HG02973 (cell line): Measurements from ENCODE around the gene RAB3GAP1.
"Not testable (repeated sequence)": the region's sequence is repeated elsewhere in the genome, so short reads cannot be mapped to it uniquely, and the experiment has no call there.

Experiments used
- ATAC-seq: cut with Tn5 transposase; IDR thresholded peaks from one replicate; pipeline ENCODE4 v1.9.1; 2021; ENCODE audit warnings: moderate library complexity; ENCODE audit not compliant: unreplicated experiment

Gene RAB3GAP1

DNA sequence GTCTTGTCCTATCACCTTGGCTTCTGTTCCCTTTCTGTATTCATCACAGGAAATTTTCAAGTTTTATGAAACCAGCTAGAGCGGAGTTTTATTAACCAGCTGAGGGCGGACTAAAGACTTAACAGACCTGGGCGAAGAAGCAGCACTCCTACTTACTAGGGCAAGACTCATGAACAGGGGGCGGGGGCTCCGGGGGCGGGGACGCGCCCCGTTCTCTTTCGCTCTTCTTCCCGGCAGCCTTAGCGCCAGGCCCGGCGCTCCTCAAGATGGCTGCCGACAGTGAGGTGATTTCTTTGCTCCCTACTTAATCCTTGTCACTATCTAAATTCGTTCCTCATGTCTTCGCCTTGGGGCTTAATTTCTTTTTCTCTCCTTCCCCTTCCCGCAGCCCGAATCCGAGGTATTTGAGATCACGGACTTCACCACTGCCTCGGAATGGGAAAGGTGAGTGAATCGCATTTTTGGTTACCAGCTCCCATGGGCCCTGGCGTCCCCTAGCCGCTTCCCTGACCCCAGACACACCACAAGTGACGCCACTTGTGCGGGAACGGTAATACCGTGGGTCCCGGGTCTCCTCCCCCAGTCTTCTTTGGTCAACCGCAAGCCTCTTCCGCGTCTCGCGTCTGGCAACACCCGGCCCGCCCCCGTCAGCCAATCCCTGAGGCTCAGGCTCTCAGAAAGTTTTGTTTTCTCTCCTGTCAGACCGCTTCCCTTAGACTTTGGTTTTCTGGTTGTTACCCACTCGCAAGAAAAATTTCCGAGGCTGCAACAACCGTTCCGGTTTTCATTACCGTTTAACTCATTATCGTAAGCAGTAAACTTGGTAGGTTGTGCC, at the start of gene RAB3GAP1:
RAB3GAP1 (plus strand) TSS at position 251 of the 835 bp plus-strand sequence; CDS start at position 267, 16 bp downstream.
- ATAC-seq, result peak; percentile 79

DNA sequence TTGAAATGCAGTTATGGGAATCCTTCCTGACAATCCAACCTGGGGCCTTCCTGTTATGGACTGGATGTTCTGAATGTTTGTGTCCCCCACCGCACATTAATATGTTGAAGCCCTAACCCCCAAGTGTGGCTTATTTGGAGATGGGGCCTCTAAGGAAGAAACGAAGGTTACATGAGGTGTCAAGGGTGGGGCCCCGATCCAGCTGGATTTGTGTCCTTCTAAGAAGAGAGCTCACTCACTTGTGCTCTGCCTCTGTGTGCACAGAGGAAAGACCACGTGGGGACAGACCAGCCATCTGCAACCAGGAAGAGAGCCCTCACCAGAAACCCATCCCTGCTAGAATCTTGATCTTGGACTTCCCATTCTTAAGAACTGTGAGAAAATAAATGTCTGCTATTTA, 49.3 kb upstream of the RAB3GAP1 start:
- no peak for ATAC-seq

DNA sequence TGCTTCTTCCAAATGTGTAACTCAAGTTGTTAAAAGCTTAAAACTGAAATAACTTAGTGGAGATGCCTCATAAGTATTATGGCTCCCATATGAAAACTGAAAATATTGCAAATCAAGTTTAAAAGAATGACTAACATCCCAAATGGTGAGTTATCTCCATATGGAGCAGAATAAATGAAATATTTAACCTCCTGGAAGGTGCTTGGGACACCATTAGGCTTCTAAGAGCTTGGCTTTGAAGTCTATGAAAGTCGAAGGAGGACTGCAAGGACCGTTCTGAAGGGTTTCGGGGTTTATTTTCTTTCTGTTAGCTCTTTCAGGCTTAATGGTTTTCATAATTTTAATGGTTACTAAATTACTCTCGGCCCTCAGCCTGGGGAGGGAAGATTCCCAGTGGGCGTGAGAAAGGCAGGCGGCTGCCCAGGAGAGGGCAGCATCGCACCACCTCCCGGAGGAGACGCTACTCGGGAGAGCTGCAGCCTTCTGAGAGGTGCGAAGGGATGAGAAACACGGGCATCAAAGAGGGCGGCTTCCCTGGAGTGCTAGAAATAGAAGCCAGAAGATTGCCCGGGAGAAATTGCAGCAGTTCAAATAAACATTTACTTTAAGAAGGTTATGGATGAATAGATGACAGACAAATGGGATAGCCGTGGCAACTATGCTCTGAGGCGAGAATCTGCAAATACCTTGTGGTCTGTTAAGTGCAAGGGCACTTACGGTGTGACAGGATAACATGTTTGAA, 47.9 kb upstream of the RAB3GAP1 start:
- ATAC-seq, result peak; percentile 92

DNA sequence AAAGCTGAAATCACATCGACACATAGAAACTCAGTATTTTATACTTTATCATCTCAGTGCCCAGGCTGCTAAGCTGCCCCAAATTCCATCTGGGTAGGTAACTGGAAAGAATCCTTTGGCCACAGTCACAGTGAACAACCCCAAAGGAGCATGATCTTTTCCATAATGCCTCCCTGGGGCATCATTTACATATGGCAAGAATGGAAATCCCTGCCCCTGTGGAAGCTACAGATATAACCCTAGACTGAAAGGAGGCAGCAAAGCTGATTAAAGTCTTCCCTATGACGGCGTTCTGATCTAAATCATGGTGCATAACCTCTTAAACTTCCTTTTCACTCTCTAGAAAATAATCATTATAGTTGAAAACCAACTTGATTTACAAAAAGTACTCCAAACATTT, 46.3 kb upstream of the RAB3GAP1 start:
- no peak for ATAC-seq

DNA sequence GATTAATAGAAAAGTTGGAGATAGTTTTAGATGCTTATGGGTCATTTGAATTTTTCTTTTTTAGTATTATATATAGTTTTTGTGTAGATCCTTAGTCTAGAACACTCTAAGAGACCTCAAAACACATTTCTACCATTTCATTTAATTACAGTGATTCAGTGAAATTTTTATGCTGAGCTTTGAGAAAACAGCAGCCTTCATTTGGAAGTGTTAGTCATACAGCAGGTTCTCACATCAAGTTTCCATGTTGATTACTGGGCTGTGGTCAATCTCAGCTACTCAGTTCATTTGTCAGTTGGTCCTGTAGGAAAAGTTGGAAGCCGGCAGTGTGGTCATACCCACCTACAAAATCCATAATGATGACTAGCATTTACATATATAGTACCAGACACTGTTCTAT, 42.8 kb upstream of the RAB3GAP1 start:
- ATAC-seq, result no peak

DNA sequence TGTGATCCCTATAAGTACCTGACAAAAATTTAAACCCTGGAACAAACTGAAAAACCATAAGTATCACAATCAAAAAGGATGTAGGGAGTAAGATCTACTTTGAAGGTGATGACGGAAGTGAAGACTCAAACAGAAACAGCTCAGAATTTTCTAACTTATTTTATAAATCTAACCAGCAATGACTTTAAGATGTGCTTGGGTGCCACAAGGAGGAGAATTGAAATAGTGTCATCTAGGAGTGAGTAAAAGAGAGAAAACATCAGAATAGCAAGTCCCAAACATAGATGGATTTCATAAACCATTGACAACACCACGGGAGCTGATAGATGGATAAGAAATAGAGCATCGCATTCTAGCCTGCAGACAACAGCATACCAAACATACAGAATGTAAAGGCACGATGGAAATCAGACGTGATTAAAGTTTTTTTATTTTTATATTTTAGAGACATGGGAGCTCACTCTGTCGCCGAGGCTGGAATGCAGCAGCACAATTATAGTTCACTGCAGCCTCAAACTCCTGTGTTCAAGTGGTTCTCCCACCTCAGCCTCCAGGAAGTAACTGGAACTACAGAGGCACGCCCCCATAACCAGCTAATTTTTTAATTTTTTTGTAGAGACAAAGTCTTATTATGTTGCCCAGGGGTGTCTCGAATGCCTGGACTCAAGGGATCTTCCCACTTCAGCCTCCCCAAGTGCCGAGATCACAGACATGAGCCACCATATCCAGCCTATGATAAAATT, 41.7 kb upstream of the RAB3GAP1 start:
- no peak for ATAC-seq

DNA sequence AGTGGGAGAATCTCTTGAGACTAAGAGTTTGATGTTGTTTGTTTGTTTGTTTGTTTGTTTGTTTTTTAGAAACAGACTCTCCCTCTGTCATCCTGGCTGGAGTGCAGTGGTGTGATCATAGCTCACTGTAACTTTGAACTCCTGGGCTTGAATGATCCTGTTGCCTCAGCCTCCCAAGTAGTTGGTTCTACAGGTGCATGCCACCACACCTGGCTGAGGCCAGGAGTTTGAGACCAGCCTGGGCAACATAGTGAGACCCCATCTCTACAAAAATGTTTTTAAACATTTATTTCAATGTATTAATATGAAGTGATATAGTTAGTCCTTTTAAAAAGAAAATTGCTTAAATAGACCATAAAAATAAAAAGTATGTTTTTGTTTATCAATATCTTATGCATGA, 40.5 kb upstream of the RAB3GAP1 start:
- ATAC-seq, result no peak

DNA sequence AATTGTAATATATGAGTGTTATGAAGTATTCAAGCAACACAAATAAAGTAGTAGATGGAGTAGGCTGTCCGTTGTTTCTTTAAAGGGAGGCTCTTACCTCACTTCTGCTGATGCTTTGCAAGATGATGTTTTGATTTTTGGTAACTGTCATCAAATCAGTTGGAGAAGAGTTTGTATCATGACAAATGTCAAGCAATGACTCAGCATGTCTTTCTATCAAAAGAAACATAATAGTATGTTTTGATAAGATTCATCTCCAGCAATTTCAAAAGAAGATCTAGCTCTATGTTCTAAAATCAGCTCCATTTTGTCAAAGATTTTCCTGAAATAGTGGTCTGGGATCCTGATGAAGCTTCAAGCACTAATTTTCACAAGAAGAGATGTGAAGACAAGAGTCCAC, 30.5 kb upstream of the RAB3GAP1 start:
- ATAC-seq, result no peak

DNA sequence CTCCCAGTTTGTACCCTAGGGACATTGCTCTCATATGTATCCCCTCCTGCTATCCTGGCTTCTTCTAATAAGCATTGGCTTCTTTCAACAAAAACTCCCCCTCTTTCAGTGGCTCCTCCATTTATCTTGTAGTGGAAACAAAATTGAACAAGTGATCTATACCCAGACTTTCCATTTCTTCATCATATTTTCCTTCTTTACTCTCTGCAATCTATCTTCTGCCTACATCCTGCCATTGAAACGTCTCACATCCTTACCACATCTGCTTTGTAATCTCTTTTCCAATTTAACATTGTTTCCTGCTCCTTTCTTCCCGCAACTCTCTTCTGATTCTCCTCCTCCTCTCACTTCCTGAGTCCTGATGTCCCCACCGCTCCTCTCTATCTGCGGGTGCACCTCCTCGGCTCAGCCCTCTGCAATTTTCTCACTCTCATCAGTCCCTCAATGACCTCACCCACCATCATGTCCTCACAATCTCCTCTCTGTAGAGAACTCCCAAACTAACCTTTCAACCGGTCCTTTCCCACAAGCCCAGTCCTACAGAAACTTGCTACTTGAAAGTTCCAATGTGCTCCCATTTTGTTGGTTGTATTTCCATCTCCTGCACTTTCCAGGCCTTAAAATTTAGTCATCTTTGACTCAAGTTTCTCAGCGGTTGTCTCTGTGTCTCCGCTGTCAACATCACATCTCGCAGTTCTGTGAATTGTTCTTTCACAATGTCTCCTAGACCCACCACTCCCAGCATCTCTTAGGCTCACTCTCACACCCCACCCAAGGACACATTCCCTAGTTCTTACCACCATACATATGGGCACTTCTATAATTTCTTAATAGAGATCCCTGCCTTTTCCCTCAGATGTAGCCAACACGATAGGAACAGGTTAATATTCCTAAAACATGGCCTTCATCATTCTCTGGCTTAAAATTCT, 28.9 kb upstream of the RAB3GAP1 start:
- ATAC-seq, result no peak

DNA sequence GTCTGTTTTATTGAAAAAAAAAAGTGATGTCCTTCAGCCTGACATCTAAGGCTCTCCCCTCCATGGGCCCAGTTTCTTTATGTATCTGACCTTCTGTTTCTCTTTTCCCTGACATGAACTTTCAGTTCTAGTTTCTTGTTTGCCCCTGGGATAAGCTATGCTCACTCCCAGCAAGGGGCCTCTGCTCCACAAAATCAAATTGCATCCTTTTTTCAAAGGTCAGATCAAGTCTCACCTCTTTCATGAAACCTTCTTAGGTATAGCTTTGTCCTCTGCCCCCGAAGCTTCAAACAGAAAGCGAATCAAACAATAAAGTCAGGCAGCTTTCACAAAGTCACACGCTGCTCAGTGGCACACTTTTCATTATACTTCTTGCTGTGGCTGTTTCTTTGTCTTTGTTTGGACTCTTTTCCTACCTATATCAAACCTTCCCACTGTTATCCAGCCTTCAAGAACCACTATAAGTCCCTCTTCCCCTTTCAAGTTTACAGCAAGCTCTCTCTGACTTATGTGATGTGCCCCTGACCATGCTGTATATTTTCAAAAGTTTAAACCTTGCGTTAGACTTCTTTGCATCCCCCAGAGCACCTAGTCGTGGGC, 28.1 kb upstream of the RAB3GAP1 start:
- ATAC-seq, result no peak

DNA sequence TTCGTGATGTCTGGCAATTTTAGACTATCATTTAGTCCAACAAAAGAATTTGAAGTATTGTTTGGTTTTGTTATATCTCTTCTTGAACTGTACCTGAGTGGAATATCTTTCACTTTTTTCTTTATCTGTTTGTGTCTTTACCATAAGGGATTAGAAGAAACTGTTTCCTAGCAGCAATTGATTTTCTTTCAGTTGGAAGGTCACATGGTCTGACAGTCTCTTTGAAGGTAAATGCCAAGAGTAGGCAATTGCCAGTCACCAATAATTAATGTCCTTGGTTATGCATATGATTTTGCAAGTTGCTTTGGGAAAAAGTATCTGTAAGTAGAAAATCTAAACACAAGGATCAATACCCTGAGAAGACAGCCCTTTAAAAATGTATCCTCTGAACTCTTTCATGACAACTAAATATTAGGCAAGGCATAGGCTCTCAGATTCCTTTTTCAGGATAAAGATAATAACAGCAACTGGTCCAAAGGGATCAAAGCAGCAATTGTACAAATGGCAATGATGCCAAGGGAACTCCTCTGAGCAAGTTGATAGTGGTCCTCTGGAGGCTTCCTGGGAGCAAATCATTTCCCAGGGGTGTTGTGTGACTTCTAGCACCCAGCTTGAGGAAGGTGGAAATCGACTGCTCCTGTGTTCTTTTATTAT, 22.5 kb upstream of the RAB3GAP1 start:
- no peak for ATAC-seq

DNA sequence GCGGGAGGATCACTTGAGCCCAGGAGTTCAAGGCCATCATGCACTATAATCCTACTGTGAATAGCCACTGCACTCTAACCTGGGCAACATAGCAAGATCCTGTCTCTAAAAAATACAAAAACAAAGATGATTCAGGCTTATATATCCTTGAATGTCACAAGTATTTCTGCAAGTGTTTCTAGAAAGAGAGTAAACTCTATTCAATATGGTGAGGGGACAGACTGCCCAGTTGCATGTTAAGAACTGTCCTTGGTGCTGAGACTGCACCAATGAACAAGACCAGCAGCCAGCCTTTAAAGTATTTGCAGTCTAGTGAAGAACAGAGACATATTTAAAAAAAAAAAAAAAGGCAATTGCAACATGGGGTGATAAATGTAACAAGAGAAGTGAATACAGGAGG, 21.3 kb upstream of the RAB3GAP1 start:
- no peak for ATAC-seq

DNA sequence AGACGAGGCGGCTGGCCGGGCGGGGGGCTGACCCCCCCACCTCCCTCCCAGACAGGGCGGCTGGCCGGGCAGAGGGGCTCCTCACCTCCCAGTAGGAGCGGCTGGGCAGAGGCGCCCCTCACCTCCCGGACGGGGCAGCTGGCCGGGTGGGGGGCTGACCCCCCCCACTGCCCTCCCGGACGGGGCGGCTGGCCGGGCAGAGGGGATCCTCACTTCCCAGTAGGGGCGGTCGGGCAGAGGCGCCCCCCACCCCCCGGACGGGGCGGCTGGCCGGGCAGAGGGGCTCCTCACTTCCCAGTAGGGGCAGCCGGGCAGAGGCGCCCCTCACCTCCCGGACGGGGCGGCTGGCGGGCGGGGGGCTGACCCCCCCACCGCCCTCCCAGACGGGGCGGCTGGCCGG, 18.9 kb upstream of the RAB3GAP1 start:
- not testable (repeated sequence) for ATAC-seq

DNA sequence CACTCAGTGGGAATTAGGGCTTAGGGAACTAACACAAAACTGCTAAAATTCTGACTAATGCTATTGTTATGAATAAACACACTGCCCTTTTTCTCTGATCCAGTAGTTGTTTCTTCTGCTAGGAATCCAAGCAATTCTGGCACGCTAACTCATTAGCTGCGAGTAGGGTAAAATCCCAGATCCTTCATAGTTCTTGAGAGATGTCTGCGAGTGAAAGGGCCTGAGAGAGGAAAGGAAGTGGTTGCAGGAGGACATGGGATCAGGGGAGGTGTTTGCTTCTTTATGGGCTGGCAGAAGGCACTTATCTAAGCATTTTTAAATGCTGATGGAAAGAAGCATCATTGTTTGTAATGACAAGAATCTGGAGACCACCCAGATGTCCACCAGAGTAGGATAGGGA, 14.3 kb upstream of the RAB3GAP1 start:
- no peak for ATAC-seq

DNA sequence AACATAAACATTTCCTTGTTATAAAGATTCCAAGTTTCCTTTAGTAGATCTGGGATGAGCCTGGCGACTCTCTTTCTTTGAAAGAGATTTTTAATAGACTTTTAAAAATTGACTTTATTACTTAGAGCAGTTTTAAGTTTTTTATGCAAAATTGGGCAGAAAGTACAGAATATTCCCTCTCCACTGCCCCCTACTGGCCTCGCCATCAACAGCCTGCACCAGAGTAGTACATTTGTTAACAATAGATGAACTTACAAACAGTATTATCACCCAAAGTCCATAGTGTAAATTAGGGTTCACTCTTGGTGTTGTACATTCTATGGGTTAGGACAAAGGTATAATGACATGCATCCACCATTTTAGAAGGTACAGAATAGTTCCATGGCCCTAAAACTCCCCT, 8.7 kb upstream of the RAB3GAP1 start:
- no peak for ATAC-seq

DNA sequence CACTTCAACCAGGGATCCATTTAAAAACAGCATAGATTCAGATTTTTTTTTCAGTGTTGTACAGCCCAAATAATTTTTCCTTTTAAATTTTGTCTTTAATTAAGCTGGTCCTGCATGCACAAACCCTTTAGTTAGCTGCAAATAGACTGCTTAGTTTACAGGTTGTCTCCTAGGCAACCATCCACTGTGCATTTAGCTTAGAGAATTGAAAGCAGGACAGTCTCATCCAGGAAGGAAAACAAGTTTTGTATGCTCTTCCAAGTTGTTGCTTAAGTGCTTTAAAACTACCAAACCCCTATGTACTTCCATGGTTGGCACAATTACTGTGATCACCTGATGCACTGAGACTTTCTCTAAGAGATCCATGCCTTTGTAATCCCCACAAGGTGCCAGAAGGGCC, 4.8 kb upstream of the RAB3GAP1 start, which contains the start of gene MAP3K19:
MAP3K19 (minus strand) TSS at position 148 of the 400 bp plus-strand sequence. CDS start 22,800 bp downstream, outside the sequence.
- ATAC-seq, result no peak

DNA sequence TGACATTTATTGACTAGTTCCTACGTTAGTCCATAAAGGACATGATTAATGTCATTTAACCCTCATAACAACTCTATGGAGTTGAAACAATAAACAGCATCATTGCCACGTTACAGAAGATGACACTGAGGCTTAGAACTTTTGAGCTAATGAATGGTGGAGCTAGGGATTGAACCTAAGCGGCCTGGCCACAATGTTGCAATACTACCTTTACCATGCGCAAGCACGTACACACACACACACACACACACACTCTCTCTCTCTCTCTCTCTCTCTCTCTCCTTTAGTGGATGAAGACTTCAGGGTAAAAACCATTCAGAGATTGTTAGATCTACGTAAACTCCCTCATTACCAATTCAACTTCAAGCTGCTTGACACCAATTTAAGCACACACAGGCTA, 4.0 kb upstream of the RAB3GAP1 start:
- ATAC-seq, result no peak

DNA sequence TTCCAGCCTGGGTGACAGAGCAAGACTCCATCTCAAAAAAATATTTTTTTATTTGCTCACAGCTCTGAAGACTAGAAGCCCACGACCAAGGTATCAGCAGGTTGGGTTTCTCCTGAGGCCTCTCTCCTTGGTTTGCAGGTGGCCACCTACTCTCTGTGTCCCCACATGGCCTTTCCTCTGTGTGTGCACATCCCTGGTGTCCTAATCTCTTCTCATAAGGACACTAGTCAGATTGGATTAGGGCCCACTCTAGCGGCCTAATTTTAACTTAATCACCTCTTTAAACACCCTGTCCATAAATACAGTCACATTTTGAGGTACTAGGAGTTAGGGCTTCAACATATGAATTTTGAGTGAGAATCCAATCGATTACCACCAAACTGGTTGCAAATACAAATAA, 2.0 kb upstream of the RAB3GAP1 start:
- no peak for ATAC-seq

DNA sequence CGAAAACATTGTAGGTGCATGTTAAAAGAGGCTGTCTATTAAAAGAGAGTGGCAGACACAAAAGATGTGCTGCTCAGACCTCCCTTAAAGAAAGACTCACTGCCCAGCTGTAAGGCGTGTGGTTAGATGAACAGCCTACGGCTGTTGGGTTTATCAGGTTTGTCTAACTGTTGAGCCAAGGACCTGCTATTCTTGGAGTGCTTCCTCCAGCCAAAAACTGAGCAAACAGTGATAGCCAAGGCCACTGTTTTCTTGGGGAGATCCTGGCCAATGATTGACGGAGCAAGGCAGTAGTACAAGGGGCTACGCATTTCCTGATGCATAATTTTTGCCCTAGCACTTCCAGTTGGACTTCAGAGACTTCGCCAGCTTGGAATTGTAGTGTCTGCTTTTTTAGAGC, 1.4 kb upstream of the RAB3GAP1 start:
- ATAC-seq, result no peak
